KG1 (cell line): ENCODE data around the gene LIPE.

Source experiments
- DNase-seq: peaks from one replicate; lab custom pipeline; 2025; lab: John Stamatoyannopoulos, UW

The LIPE gene

GRCh38 chr19:42411581-42412178 lies 15.5 kb downstream of the LIPE start:
- no peak for DNase-seq

- no peak for DNase-seq
Observed at GRCh38 chr19:42410371-42410770, 16.8 kb downstream of the LIPE start.

GRCh38 chr19:42409477-42409876 lies 17.7 kb downstream of the LIPE start:
- DNase-seq: no peak

GRCh38 chr19:42407816-42408175 lies 19.4 kb downstream of the LIPE start:
- no peak for DNase-seq

- DNase-seq: no peak
Observed at GRCh38 chr19:42407085-42407815, 19.9 kb downstream of the LIPE start.

GRCh38 chr19:42406111-42406510 lies 21.1 kb downstream of the LIPE start:
- no peak for DNase-seq

GRCh38 chr19:42403586-42403985 lies 23.6 kb downstream of the LIPE start:
- no peak for DNase-seq

- no peak for DNase-seq
Observed at GRCh38 chr19:42402376-42403116, 24.6 kb downstream of the LIPE start.

- DNase-seq: no peak
Observed at GRCh38 chr19:42401365-42402303, 25.6 kb downstream of the LIPE start.

- no peak for DNase-seq
Observed at GRCh38 chr19:42400404-42400803, 26.8 kb downstream of the LIPE start.

- DNase-seq: no peak
Observed at GRCh38 chr19:42397263-42398166, 29.7 kb downstream of the LIPE start.

GRCh38 chr19:42396381-42397262 lies 30.6 kb downstream of the LIPE start:
- DNase-seq: peak; percentile 97

- DNase-seq: no peak
Observed at GRCh38 chr19:42394751-42395150, 32.4 kb downstream of the LIPE start.

GRCh38 chr19:42392165-42392564 lies 35.0 kb downstream of the LIPE start:
- no peak for DNase-seq

- no peak for DNase-seq
Observed at GRCh38 chr19:42389899-42390298, 37.3 kb downstream of the LIPE start, which contains the start of gene CNFN. CNFN (minus strand) TSS chr19:42390297; CDS start chr19:42389037, 1,260 bp downstream.

- no peak for DNase-seq
Observed at GRCh38 chr19:42388851-42389489, 38.2 kb downstream of the LIPE start.

- DNase-seq: peak; percentile 23
Observed at GRCh38 chr19:42386974-42387707, 40.0 kb downstream of the LIPE start.

GRCh38 chr19:42380155-42380554 lies 47.0 kb downstream of the LIPE start:
- no peak for DNase-seq
